Vagina (tissue), 2 donors: Measurements from ENCODE around the gene ULK2. TPM values are rescaled to one million over a fixed set of nuclear protein-coding genes. Genes with fewer than 3 reads are reported as not detected.
"Not testable (repeated sequence)": the region's sequence is repeated elsewhere in the genome, so short reads cannot be mapped to it uniquely, and the experiment has no call there.

Experiments
- DNase-seq, 2 donors: peaks; one replicate each; pipeline ENCODE4 v3.0.0-alpha.2; 2017; ENCODE audit errors: extremely low spot score in 2 of 2
- H3K27ac ChIP-seq: fragments of 200-600 bp; sonication (generic); one replicate; pipeline ENCODE4 v1.5.1; 2019
- H3K27me3 ChIP-seq: fragments of 200-600 bp; sonication (generic); one replicate; pipeline ENCODE4 v1.5.1; 2019
- H3K36me3 ChIP-seq, 2 donors: fragments of 200-600 bp; sonication (generic); one replicate each; pipeline ENCODE4 v1.5.1; 2017 to 2019
- H3K4me1 ChIP-seq: fragments of 200-600 bp; sonication (generic); one replicate; pipeline ENCODE4 v1.5.1; 2019
- H3K4me3 ChIP-seq, 2 donors: fragments of 200-600 bp; sonication (generic); 1 replicate in 1 of 2; 2 replicates in 1 of 2; pipeline ENCODE4 v1.5.1; 2016 to 2019
- H3K9me3 ChIP-seq: fragments of 200-600 bp; sonication (generic); one replicate; pipeline ENCODE4 v1.5.1; 2019
- POLR2A ChIP-seq, 2 donors: fragments of 450-650 bp; IDR thresholded peaks; one replicate each; pipeline ENCODE4 v1.6.1; 2017; ENCODE audit warnings: antibody characterized with exemption in 2 of 2, mild to moderate bottlenecking in 2 of 2, moderate library complexity in 2 of 2
- POLR2AphosphoS5 ChIP-seq, 2 donors: sonication (generic); formaldehyde crosslinking; IDR thresholded peaks; one replicate each; pipeline ENCODE4 v1.9.0; 2017; ENCODE audit warnings: antibody characterized with exemption in 2 of 2, mild to moderate bottlenecking in 2 of 2, low read depth in 1 of 2; ENCODE audit not compliant: insufficient read depth in 1 of 2
- intact Hi-C: fragments of 100-400 bp; cut with DNase I; formaldehyde crosslinking; loops from one replicate; pipeline ENCODE4 v1.15.1; 2023
- total RNA-seq: library from RNA; depleted of rRNA; stranded (reverse); fragments of >200 nt; gene quantifications from one replicate; pipeline ENCODE4 v1.2.3, GENCODE V29; 2016
- TF ChIP-seq, protein P1 (sequence below), 3 experiments: fragments of 450-650 bp in 2 of 3; fragments of 200-600 bp in 1 of 3; sonication (generic) in 1 of 3; IDR thresholded peaks; one replicate each; pipeline ENCODE4 v1.5.1; 2017 to 2019; ENCODE audit warnings: antibody characterized with exemption in 3 of 3, mild to moderate bottlenecking in 2 of 3, moderate library complexity in 2 of 3

The ULK2 gene
- total RNA-seq, 1 donor from 2014 or later = 25.3 TPM

DNA sequence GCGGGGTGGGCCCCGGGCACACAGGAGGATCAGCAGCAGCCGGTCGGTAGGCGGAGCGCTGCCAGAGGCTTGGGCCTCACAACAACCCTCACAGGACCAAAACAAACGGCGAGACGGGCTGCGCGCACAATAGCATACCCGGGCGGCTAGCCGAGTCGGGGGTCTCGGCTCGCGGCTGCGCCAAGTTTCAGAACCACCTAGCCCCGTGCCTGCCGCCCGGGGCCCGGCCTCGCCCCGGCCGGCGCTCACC is 732 bp downstream of the ULK2 start:
- no peaks in the 10 kb centered on the region for H3K9me3 ChIP-seq
- H3K27me3 ChIP-seq = no peaks in the 10 kb centered on the region
- H3K4me3 ChIP-seq = peak overlapping the region; percentile 71 to 78
- intact Hi-C loops = no loop called here
- no peaks in the 10 kb centered on the region for H3K36me3 ChIP-seq
- TF ChIP-seq, protein P1, sequence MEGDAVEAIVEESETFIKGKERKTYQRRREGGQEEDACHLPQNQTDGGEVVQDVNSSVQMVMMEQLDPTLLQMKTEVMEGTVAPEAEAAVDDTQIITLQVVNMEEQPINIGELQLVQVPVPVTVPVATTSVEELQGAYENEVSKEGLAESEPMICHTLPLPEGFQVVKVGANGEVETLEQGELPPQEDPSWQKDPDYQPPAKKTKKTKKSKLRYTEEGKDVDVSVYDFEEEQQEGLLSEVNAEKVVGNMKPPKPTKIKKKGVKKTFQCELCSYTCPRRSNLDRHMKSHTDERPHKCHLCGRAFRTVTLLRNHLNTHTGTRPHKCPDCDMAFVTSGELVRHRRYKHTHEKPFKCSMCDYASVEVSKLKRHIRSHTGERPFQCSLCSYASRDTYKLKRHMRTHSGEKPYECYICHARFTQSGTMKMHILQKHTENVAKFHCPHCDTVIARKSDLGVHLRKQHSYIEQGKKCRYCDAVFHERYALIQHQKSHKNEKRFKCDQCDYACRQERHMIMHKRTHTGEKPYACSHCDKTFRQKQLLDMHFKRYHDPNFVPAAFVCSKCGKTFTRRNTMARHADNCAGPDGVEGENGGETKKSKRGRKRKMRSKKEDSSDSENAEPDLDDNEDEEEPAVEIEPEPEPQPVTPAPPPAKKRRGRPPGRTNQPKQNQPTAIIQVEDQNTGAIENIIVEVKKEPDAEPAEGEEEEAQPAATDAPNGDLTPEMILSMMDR (IDR thresholded peaks at IDR 0.05) = peak in 1 of 3 experiments; percentile 17
- TF ChIP-seq POLR2A (IDR thresholded peaks at IDR 0.05) = no peak
- peaks cover 17% of the 10 kb centered on the region for H3K4me1 ChIP-seq
- H3K27ac ChIP-seq = peak overlapping the region; percentile 88
- no peak for DNase-seq

DNA sequence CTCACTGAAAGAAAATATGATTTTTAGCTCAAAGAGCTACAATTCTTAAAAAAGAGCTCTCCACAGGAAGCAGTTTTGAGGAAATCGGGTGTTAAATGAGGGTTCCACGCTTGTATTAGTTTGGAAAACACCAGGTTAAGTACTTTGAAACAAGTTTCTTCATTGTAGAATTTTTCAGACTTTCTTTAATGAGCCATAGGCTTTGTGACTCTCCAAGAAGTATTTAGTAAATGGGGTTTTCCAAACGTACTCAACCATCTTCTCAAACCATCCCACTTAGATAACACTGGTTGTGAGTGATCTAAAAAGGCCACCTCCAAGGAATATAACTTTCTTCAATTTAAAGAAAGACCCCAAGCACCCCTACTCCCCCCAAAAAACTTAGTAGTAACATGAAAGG is 2.7 kb downstream of the ULK2 start:
- no peak overlapping the region for H3K4me3 ChIP-seq
- H3K36me3 ChIP-seq = no peaks in the 10 kb centered on the region
- intact Hi-C loops = no loop called here
- TF ChIP-seq POLR2A (IDR thresholded peaks at IDR 0.05) = no peak
- no peak overlapping the region for H3K27ac ChIP-seq
- H3K9me3 ChIP-seq = no peaks in the 10 kb centered on the region
- DNase-seq = no peak
- peaks cover 17% of the 10 kb centered on the region for H3K4me1 ChIP-seq
- H3K27me3 ChIP-seq = no peaks in the 10 kb centered on the region

DNA sequence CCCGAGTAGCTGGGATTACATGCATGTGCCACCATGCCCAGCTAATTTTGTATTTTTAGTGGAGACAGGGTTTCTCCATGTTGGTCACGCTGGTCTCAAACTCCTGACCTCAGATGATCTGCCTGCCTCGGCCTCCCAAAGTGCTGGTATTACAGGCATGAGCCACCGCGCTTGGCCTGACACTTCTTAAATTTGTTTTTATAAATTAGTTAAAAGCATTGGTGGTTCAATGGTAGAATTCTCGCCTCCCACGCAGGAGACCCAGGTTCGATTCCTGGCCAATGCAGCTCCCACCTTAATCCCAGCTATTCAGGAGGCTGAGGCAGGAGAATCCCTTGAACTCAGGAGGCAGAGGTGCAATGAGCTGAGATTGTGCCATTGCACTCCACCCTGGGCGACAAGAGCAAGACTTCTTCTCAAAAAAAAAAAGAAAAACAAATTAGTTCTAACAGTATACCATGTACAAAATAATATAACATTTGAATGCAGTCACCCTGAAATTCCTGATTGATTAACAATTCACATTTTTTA is 7.0 kb downstream of the ULK2 start:
- H3K27ac ChIP-seq, H3K4me1 ChIP-seq, H3K27me3 ChIP-seq, H3K9me3 ChIP-seq, H3K4me3 ChIP-seq, DNase-seq, H3K36me3 ChIP-seq, intact Hi-C loops: not testable (repeated sequence)

DNA sequence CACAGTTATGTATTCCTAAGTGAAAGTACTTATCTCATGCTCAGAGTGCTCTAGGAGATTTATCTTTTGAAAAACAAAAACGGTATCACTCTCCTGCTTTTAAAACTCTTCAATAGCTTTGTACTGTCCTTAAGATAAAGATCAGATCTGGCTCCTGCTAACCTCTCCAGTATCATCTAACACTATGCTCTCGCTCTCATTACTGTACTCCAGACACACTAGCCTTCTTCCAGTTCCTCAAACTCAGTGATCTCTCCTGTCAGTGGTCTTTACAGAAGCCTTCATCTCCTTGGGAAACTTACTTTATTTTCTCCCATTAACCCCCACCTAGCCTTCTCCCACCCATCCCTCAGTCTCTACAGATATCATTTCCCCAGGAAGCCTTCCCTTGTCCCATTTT is 10.1 kb downstream of the ULK2 start:
- H3K4me1 ChIP-seq = no peaks in the 10 kb centered on the region
- intact Hi-C loops = no loop called here
- TF ChIP-seq POLR2A (IDR thresholded peaks at IDR 0.05) (no peak), POLR2AphosphoS5 (IDR thresholded peaks at IDR 0.05; ENCODE audit: insufficient read depth in 1 of 2, low read depth in 1 of 2) (no peak)
- TF ChIP-seq, protein P1 (IDR thresholded peaks at IDR 0.05) = no peak
- no peaks in the 10 kb centered on the region for H3K9me3 ChIP-seq
- no peaks in the 10 kb centered on the region for H3K36me3 ChIP-seq
- no peak overlapping the region for H3K27ac ChIP-seq
- no peak for DNase-seq
- no peak overlapping the region for H3K4me3 ChIP-seq
- H3K27me3 ChIP-seq = no peaks in the 10 kb centered on the region

DNA sequence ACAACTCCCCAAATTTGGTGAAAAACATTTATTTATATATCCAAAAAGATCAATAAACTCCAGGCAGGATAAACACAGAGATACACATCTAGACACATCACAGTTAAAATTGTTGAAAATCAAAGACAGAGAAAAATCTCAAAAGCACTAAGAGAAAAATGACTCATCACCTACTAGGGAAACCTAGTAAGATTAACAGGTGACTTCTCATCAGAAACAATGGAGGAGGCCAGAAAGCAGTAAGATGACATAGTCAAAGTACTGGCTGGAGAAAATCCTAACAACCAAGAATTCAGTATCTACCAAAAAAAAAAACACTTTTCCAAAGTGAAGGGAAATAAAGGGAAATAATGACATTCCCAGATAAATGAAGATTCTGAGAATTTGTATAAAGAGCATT is 33.8 kb downstream of the ULK2 start:
- Histone ChIP-seq H3K27ac (no peak overlapping the region), H3K27me3 (no peaks in the 10 kb centered on the region), H3K4me3 (no peak overlapping the region), H3K4me1 (no peaks in the 10 kb centered on the region), H3K36me3 (peaks cover 0 to 7% of the 10 kb centered on the region in 2 donors), H3K9me3 (no peaks in the 10 kb centered on the region)
- DNase-seq = no peak
- TF ChIP-seq, protein P1 (IDR thresholded peaks at IDR 0.05) = no peak
- TF ChIP-seq POLR2AphosphoS5 (IDR thresholded peaks at IDR 0.05; ENCODE audit: insufficient read depth in 1 of 2, low read depth in 1 of 2) = no peak
- no peak for TF ChIP-seq POLR2A (IDR thresholded peaks at IDR 0.05)
- intact Hi-C loops = no loop called here

DNA sequence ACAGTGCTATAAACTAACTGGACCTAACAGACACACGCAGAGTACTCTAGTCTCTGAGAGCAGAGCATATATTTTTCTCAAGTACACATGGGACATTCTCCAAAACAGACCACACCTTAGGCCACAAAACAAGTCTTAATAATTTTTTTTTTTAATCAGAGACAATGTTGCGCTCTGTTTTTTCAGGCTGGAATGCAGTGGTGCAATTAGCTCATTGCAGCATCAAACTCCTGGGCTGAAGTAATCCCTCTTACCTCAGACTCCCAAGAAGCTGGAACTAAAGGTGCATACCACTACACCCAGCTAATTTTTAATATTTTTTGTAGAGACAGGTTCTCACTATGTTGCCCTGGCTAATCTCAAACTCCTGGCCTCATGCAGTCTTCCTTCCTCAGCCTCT is 37.7 kb downstream of the ULK2 start:
- Histone ChIP-seq H3K27me3 (no peaks in the 10 kb centered on the region), H3K4me3 (no peak overlapping the region), H3K9me3 (no peaks in the 10 kb centered on the region), H3K27ac (no peak overlapping the region), H3K4me1 (no peaks in the 10 kb centered on the region), H3K36me3 (peaks cover 0 to 4% of the 10 kb centered on the region in 2 donors)
- intact Hi-C loops = no loop called here
- no peak for TF ChIP-seq POLR2AphosphoS5 (IDR thresholded peaks at IDR 0.05; ENCODE audit: insufficient read depth in 1 of 2, low read depth in 1 of 2)
- no peak for TF ChIP-seq POLR2A (IDR thresholded peaks at IDR 0.05)
- TF ChIP-seq, protein P1 (IDR thresholded peaks at IDR 0.05) = no peak
- DNase-seq = no peak
